Nucleus accumbens (tissue), 56 donors: ENCODE results near the gene GLP1R.
A peak's percentile ranks its signal among the peaks of the same experiment; 100 is the strongest.

ENCODE experiments used
- DNase-seq, 56 donors: peaks; one replicate each; lab custom pipeline; 2025; lab: John Stamatoyannopoulos, UW

GLP1R gene

GRCh38 chr6:39048481-39049399 lies at the start of gene GLP1R:
TSS of gene GLP1R (plus strand) at chr6:39048781. CDS start at chr6:39048841, 60 bp downstream.
- no peak for DNase-seq

GRCh38 chr6:39003072-39003471 lies 45.5 kb upstream of the GLP1R start:
- no peak for DNase-seq

- no peak for DNase-seq
Observed at GRCh38 chr6:39003492-39003891, 45.1 kb upstream of the GLP1R start.

- no peak for DNase-seq
Observed at GRCh38 chr6:39004801-39005200, 43.8 kb upstream of the GLP1R start.

GRCh38 chr6:39005774-39006173 lies 42.8 kb upstream of the GLP1R start:
- no peak for DNase-seq

GRCh38 chr6:39007575-39007974 lies 41.0 kb upstream of the GLP1R start:
- no peak for DNase-seq

GRCh38 chr6:39008737-39009136 lies 39.8 kb upstream of the GLP1R start:
- no peak for DNase-seq

GRCh38 chr6:39009476-39009875 lies 39.1 kb upstream of the GLP1R start:
- DNase-seq: no peak

GRCh38 chr6:39016839-39017546 lies 31.6 kb upstream of the GLP1R start:
- DNase-seq: no peak

- DNase-seq: no peak
Observed at GRCh38 chr6:39017547-39017880, 31.1 kb upstream of the GLP1R start.

- DNase-seq: no peak
Observed at GRCh38 chr6:39018103-39018502, 30.5 kb upstream of the GLP1R start.

- DNase-seq: no peak
Observed at GRCh38 chr6:39020136-39020535, 28.4 kb upstream of the GLP1R start.

GRCh38 chr6:39021041-39021440 lies 27.5 kb upstream of the GLP1R start:
- DNase-seq: no peak

- DNase-seq: no peak
Observed at GRCh38 chr6:39021779-39022178, 26.8 kb upstream of the GLP1R start.

- DNase-seq: no peak
Observed at GRCh38 chr6:39026175-39026574, 22.4 kb upstream of the GLP1R start.

- peak in 1 of 56 donors; percentile 1 for DNase-seq
Observed at GRCh38 chr6:39029156-39030011, 19.2 kb upstream of the GLP1R start.

GRCh38 chr6:39035681-39036080 lies 12.9 kb upstream of the GLP1R start:
- DNase-seq: no peak

- no peak for DNase-seq
Observed at GRCh38 chr6:39037082-39037508, 11.5 kb upstream of the GLP1R start.

- DNase-seq: no peak
Observed at GRCh38 chr6:39037707-39038106, 10.9 kb upstream of the GLP1R start.

GRCh38 chr6:39040080-39040673 lies 8.4 kb upstream of the GLP1R start:
- DNase-seq: no peak

GRCh38 chr6:39041072-39041471 lies 7.5 kb upstream of the GLP1R start:
- DNase-seq: no peak
